ENCODE data around the gene ADM2. TPM values are rescaled to one million over a fixed set of nuclear protein-coding genes. Genes with fewer than 3 reads are reported as not detected.
A peak's percentile ranks its signal among the peaks of the same experiment; 100 is the strongest.

ADM2 gene
- total and polyA plus RNA-seq, 2 of the 13 experiments (the other 11 are each of a cell fraction or from before 2014, with no cell fraction given): 1.2 to 3.0 TPM

DNA sequence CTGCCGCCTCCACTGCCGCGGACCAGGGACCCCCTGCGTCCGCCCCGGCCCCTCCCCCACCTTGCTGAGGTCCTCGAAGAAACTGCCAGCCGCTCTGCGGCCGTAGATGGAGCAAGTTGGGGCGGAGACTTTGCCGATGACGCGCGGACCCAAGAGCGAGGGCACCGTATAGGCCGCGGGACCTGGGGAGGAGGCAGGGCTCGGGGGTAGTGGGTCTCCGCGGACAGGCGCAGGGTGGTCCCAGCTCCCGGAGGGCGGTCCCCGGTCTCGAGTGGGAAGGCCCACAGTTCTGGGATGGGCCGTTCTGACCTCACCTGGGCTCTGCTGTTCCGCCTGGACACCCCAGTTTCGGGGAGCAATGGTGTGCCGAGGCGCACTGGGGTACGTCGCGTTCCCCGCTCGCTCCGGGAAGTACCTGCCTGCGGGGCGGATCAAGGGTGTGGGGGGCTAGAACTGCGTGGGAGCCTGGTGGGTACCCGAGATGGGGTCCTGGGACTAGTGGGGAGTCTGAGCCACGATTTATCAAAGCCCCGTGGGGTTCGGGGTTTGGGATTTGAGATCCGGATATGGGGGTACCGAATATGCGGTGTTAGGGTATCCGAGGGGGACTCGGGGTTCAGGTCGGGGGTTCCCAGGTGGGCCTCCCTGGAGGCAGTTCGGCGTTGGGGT lies 49.7 kb downstream of the ADM2 start (continued):
- TF ChIP-seq, protein P1, sequence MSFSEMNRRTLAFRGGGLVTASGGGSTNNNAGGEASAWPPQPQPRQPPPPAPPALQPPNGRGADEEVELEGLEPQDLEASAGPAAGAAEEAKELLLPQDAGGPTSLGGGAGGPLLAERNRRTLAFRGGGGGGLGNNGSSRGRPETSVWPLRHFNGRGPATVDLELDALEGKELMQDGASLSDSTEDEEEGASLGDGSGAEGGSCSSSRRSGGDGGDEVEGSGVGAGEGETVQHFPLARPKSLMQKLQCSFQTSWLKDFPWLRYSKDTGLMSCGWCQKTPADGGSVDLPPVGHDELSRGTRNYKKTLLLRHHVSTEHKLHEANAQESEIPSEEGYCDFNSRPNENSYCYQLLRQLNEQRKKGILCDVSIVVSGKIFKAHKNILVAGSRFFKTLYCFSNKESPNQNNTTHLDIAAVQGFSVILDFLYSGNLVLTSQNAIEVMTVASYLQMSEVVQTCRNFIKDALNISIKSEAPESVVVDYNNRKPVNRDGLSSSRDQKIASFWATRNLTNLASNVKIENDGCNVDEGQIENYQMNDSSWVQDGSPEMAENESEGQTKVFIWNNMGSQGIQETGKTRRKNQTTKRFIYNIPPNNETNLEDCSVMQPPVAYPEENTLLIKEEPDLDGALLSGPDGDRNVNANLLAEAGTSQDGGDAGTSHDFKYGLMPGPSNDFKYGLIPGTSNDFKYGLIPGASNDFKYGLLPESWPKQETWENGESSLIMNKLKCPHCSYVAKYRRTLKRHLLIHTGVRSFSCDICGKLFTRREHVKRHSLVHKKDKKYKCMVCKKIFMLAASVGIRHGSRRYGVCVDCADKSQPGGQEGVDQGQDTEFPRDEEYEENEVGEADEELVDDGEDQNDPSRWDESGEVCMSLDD (CRISPR knock-in tag; IDR thresholded peaks at IDR 0.05; ENCODE audit: borderline replicate concordance): no peak
- TF ChIP-seq, protein P2, sequence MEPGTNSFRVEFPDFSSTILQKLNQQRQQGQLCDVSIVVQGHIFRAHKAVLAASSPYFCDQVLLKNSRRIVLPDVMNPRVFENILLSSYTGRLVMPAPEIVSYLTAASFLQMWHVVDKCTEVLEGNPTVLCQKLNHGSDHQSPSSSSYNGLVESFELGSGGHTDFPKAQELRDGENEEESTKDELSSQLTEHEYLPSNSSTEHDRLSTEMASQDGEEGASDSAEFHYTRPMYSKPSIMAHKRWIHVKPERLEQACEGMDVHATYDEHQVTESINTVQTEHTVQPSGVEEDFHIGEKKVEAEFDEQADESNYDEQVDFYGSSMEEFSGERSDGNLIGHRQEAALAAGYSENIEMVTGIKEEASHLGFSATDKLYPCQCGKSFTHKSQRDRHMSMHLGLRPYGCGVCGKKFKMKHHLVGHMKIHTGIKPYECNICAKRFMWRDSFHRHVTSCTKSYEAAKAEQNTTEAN (CRISPR knock-in tag; conservative IDR thresholded peaks at IDR 0.05): no peak
- TF ChIP-seq JARID2 (CRISPR knock-in tag; IDR thresholded peaks at IDR 0.05; ENCODE audit: insufficient replicate concordance) (no peak), HNRNPLL (IDR thresholded peaks at IDR 0.05; ENCODE audit: low read depth, low read length, poor library complexity, severe bottlenecking) (peak; percentile 97), NPAS2 (CRISPR knock-in tag; IDR thresholded peaks at IDR 0.05; ENCODE audit: borderline replicate concordance) (no peak), HOXA7 (CRISPR knock-in tag; IDR thresholded peaks at IDR 0.05) (0 out of 2 replicates have a peak, but pooled peaks have one; percentile 1), PHF8 (CRISPR knock-in tag; IDR thresholded peaks at IDR 0.05) (no peak), POLR2AphosphoS5 (IDR thresholded peaks at IDR 0.05; ENCODE audit: low read depth, low read length) (peak; percentile 58), REPIN1 (CRISPR knock-in tag; IDR thresholded peaks at IDR 0.05; ENCODE audit: borderline replicate concordance, low read depth) (no peak), ZNF264 (CRISPR knock-in tag; IDR thresholded peaks at IDR 0.05) (no peak; the same call in 1 of the 2 replicates), ZNF562 (CRISPR knock-in tag; IDR thresholded peaks at IDR 0.05; ENCODE audit: borderline replicate concordance) (no peak), PAWR (CRISPR knock-in tag; IDR thresholded peaks at IDR 0.05; ENCODE audit: borderline replicate concordance) (no peak), ZNF670 (CRISPR knock-in tag; IDR thresholded peaks at IDR 0.05; ENCODE audit: borderline replicate concordance) (0 out of 2 replicates have a peak, but pooled peaks have one; percentile 32), ZNF24 (IDR thresholded peaks at IDR 0.05) (no peak), ZNF839 (CRISPR knock-in tag; IDR thresholded peaks at IDR 0.05; ENCODE audit: borderline replicate concordance) (no peak)
- TF ChIP-seq, protein P3, sequence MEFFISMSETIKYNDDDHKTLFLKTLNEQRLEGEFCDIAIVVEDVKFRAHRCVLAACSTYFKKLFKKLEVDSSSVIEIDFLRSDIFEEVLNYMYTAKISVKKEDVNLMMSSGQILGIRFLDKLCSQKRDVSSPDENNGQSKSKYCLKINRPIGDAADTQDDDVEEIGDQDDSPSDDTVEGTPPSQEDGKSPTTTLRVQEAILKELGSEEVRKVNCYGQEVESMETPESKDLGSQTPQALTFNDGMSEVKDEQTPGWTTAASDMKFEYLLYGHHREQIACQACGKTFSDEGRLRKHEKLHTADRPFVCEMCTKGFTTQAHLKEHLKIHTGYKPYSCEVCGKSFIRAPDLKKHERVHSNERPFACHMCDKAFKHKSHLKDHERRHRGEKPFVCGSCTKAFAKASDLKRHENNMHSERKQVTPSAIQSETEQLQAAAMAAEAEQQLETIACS (CRISPR knock-in tag; IDR thresholded peaks at IDR 0.05): no peak
- TF ChIP-seq, protein P4, sequence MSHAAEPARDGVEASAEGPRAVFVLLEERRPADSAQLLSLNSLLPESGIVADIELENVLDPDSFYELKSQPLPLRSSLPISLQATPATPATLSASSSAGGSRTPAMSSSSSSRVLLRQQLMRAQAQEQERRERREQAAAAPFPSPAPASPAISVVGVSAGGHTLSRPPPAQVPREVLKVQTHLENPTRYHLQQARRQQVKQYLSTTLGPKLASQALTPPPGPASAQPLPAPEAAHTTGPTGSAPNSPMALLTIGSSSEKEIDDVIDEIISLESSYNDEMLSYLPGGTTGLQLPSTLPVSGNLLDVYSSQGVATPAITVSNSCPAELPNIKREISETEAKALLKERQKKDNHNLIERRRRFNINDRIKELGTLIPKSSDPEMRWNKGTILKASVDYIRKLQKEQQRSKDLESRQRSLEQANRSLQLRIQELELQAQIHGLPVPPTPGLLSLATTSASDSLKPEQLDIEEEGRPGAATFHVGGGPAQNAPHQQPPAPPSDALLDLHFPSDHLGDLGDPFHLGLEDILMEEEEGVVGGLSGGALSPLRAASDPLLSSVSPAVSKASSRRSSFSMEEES (CRISPR knock-in tag; IDR thresholded peaks at IDR 0.05): no peak
- TF ChIP-seq, protein P5, sequence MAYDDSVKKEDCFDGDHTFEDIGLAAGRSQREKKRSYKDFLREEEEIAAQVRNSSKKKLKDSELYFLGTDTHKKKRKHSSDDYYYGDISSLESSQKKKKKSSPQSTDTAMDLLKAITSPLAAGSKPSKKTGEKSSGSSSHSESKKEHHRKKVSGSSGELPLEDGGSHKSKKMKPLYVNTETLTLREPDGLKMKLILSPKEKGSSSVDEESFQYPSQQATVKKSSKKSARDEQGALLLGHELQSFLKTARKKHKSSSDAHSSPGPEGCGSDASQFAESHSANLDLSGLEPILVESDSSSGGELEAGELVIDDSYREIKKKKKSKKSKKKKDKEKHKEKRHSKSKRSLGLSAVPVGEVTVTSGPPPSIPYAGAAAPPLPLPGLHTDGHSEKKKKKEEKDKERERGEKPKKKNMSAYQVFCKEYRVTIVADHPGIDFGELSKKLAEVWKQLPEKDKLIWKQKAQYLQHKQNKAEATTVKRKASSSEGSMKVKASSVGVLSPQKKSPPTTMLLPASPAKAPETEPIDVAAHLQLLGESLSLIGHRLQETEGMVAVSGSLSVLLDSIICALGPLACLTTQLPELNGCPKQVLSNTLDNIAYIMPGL (CRISPR knock-in tag; IDR thresholded peaks at IDR 0.05; ENCODE audit: borderline replicate concordance in 1 of 2, low read depth in 1 of 2): peak in 1 of 2 experiments; percentile 5; a peak in 2 of 4 replicates
- TF ChIP-seq, protein P6, sequence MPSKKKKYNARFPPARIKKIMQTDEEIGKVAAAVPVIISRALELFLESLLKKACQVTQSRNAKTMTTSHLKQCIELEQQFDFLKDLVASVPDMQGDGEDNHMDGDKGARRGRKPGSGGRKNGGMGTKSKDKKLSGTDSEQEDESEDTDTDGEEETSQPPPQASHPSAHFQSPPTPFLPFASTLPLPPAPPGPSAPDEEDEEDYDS (CRISPR knock-in tag; IDR thresholded peaks at IDR 0.05): 0 out of 2 replicates have a peak, but pooled peaks have one; percentile 49

Measured in HepG2 (cell line).